IMR-90 (cell line): ENCODE data around the gene MR1. TPM values are rescaled to one million over a fixed set of nuclear protein-coding genes. Genes with fewer than 3 reads are reported as not detected.

Source experiments
- ATAC-seq: fragments of 200-7000 bp; cut with Tn5 transposase; 2 replicates; pipeline ENCODE4 v1.9.1; 2020; ENCODE audit warnings: low read depth, mild to moderate bottlenecking, moderate library complexity
- BruUV-seq: library from RNA; stranded (reverse); fragments of 400-500 nt; replicated peaks from 2 replicates; lab custom pipeline; 2021; lab: Mats Ljungman, UMichigan
- CTCF ChIA-PET: fragments of 300-600 bp; formaldehyde crosslinking; extraction: SDS; loops from one replicate; lab custom pipeline; 2021; ENCODE audit warnings: antibody characterized with exemption; lab: Yijun Ruan, JAX
- POLR2A ChIA-PET: fragments of 300-600 bp; sonication (Branson Sonifier 250); formaldehyde crosslinking; loops from one replicate; lab custom pipeline; 2022; ENCODE audit warnings: antibody characterized with exemption; ENCODE audit not compliant: unreplicated experiment; lab: Charles Lee
- DNase-seq: peaks from one replicate; pipeline ENCODE4 v3.0.0; 2013
- H2AFZ ChIP-seq: replicated peaks from 2 replicates; pipeline ENCODE3; 2013; ENCODE audit warnings: low read length, mild to moderate bottlenecking; ENCODE audit not compliant: poor library complexity
- H2AK5ac ChIP-seq: 2 replicates; pipeline ENCODE4 v1.6.1; 2013; ENCODE audit warnings: low read depth, low read length, inconsistent platforms
- H2AK9ac ChIP-seq: replicated peaks from 2 replicates; pipeline ENCODE3; 2013; ENCODE audit warnings: mild to moderate bottlenecking, low read depth, low read length, moderate library complexity; ENCODE audit not compliant: poor library complexity
- H2BK120ac ChIP-seq: 2 replicates; pipeline ENCODE4 v1.6.1; 2013; ENCODE audit warnings: low read depth, low read length, inconsistent platforms
- H2BK15ac ChIP-seq: 3 replicates; pipeline ENCODE4 v1.6.1; 2013; ENCODE audit warnings: low read depth, low read length, inconsistent platforms
- H2BK20ac ChIP-seq: 2 replicates; pipeline ENCODE4 v1.6.1; 2013; ENCODE audit warnings: low read depth, mild to moderate bottlenecking, inconsistent platforms, low read length, moderate library complexity
- H2BK5ac ChIP-seq: 2 replicates; pipeline ENCODE4 v1.6.1; 2013; ENCODE audit warnings: mild to moderate bottlenecking, low read depth, low read length, inconsistent platforms; ENCODE audit not compliant: poor library complexity, severe bottlenecking
- H3K14ac ChIP-seq: replicated peaks from 2 replicates; pipeline ENCODE4 v1.6.1; 2013; ENCODE audit warnings: low read depth, low read length, inconsistent platforms
- H3K18ac ChIP-seq: 2 replicates; pipeline ENCODE4 v1.6.1; 2013; ENCODE audit warnings: low read depth, low read length, control low read depth
- H3K23ac ChIP-seq: 2 replicates; pipeline ENCODE4 v1.6.1; 2013; ENCODE audit warnings: low read depth, low read length, inconsistent platforms
- H3K27ac ChIP-seq: 2 replicates; pipeline ENCODE4 v1.5.1; 2013; ENCODE audit warnings: mild to moderate bottlenecking, control low read depth, low read length; ENCODE audit not compliant: insufficient read depth
- H3K27me3 ChIP-seq: 2 replicates; pipeline ENCODE4 v1.6.1; 2013; ENCODE audit warnings: low read length; ENCODE audit not compliant: control insufficient read depth, insufficient read depth
- H3K36me3 ChIP-seq: 2 replicates; pipeline ENCODE4 v1.6.1; 2013; ENCODE audit warnings: low read length, mixed read lengths; ENCODE audit not compliant: control insufficient read depth, insufficient read depth
- H3K4ac ChIP-seq: 2 replicates; pipeline ENCODE4 v1.6.1; 2013; ENCODE audit warnings: low read depth, low read length, inconsistent platforms
- H3K4me1 ChIP-seq: 2 replicates; pipeline ENCODE4 v1.6.1; 2013; ENCODE audit warnings: low read length, mixed read lengths; ENCODE audit not compliant: control insufficient read depth, insufficient read depth
- H3K4me2 ChIP-seq: 2 replicates; pipeline ENCODE4 v1.6.1; 2013; ENCODE audit warnings: low read depth, mild to moderate bottlenecking, control low read depth, low read length, moderate library complexity
- H3K4me3 ChIP-seq: 2 replicates; pipeline ENCODE4 v1.5.1; 2013; ENCODE audit warnings: low read depth, mild to moderate bottlenecking, control low read depth, low read length, moderate library complexity; ENCODE audit not compliant: insufficient read depth
- H3K56ac ChIP-seq: 2 replicates; pipeline ENCODE4 v1.6.1; 2013; ENCODE audit warnings: low read length, inconsistent platforms; ENCODE audit not compliant: insufficient read depth; ENCODE audit errors: extremely low read depth
- H3K79me1 ChIP-seq, 2 experiments: 2 replicates each; pipeline ENCODE4 v1.6.1; 2013; ENCODE audit warnings: low read length in 2 of 2, inconsistent platforms in 1 of 2, low read depth in 1 of 2
- H3K9ac ChIP-seq: 2 replicates; pipeline ENCODE4 v1.6.1; 2013; ENCODE audit warnings: low read depth, low read length, control low read depth
- H3K9me1 ChIP-seq: 2 replicates; pipeline ENCODE4 v1.6.1; 2013; ENCODE audit warnings: low read length, inconsistent platforms; ENCODE audit not compliant: insufficient read depth
- H3K9me3 ChIP-seq: 2 replicates; pipeline ENCODE4 v1.6.1; 2013; ENCODE audit warnings: low read length; ENCODE audit not compliant: control insufficient read depth, insufficient read depth
- H4K20me1 ChIP-seq: 2 replicates; pipeline ENCODE4 v1.6.1; 2013; ENCODE audit warnings: low read length, inconsistent platforms; ENCODE audit not compliant: insufficient read depth
- H4K5ac ChIP-seq: 2 replicates; pipeline ENCODE4 v1.6.1; 2013; ENCODE audit warnings: mild to moderate bottlenecking, low read depth, low read length, control low read depth
- H4K8ac ChIP-seq, 2 experiments: 2 replicates each; pipeline ENCODE4 v1.6.1; 2013; ENCODE audit warnings: low read depth in 2 of 2, low read length in 2 of 2, control low read depth in 1 of 2, inconsistent platforms in 1 of 2
- H4K91ac ChIP-seq: 2 replicates; pipeline ENCODE4 v1.6.1; 2013; ENCODE audit warnings: low read depth, low read length, inconsistent platforms; ENCODE audit not compliant: insufficient read depth
- BHLHE40 ChIP-seq: fragments of 150-350 bp; IDR thresholded peaks from 2 replicates; pipeline ENCODE4 v1.6.1; 2016; ENCODE audit warnings: mild to moderate bottlenecking, low read depth, low read length
- CEBPB ChIP-seq: IDR thresholded peaks from 2 replicates; pipeline ENCODE4 v1.6.1; 2012; ENCODE audit warnings: low read depth, low read length, improper control_type of control experiment
- CHD1 ChIP-seq: IDR thresholded peaks from 2 replicates; pipeline ENCODE4 v1.6.1; 2012; ENCODE audit warnings: low read depth, low read length, improper control_type of control experiment
- FOS ChIP-seq: fragments of 150-350 bp; IDR thresholded peaks from 2 replicates; pipeline ENCODE4 v1.6.1; 2016; ENCODE audit warnings: low read depth, low read length
- MAFK ChIP-seq: IDR thresholded peaks from 2 replicates; pipeline ENCODE4 v1.6.1; 2012; ENCODE audit warnings: low read depth, low read length, improper control_type of control experiment
- MAZ ChIP-seq: IDR thresholded peaks from 2 replicates; pipeline ENCODE4 v1.6.1; 2012; ENCODE audit warnings: low read depth, mild to moderate bottlenecking, low read length, improper control_type of control experiment, moderate library complexity, borderline replicate concordance
- MXI1 ChIP-seq: IDR thresholded peaks from 2 replicates; pipeline ENCODE4 v1.6.1; 2012; ENCODE audit warnings: low read depth, mild to moderate bottlenecking, low read length, moderate library complexity, borderline replicate concordance
- NFE2L2 ChIP-seq: fragments of 150-350 bp; IDR thresholded peaks from 2 replicates; pipeline ENCODE4 v1.6.1; 2016; ENCODE audit warnings: low read depth, mild to moderate bottlenecking, low read length
- POLR2A ChIP-seq: IDR thresholded peaks from 2 replicates; pipeline ENCODE4 v1.6.1; 2012; ENCODE audit warnings: mild to moderate bottlenecking, low read depth, low read length
- RAD21 ChIP-seq: IDR thresholded peaks from 2 replicates; pipeline ENCODE4 v1.6.1; 2012; ENCODE audit warnings: low read length, improper control_type of control experiment
- RCOR1 ChIP-seq: IDR thresholded peaks from 2 replicates; pipeline ENCODE4 v1.6.1; 2012; ENCODE audit warnings: mild to moderate bottlenecking, low read length, improper control_type of control experiment; ENCODE audit not compliant: insufficient replicate concordance
- RFX5 ChIP-seq: IDR thresholded peaks from 2 replicates; pipeline ENCODE4 v1.8.0; 2012; ENCODE audit warnings: low read depth, mild to moderate bottlenecking, low read length, moderate library complexity
- SMC3 ChIP-seq: fragments of 150-350 bp; IDR thresholded peaks from 2 replicates; pipeline ENCODE4 v1.6.1; 2016; ENCODE audit warnings: low read depth, mild to moderate bottlenecking, antibody characterized with exemption, low read length, moderate library complexity
- WGBS, 2 experiments: methylation state at CpG; one replicate each; pipeline versions ENCODE4 v1.1.5 to v1.1.7; 2013; ENCODE audit warnings: missing lambda C conversion rate in 2 of 2; ENCODE audit not compliant: insufficient read length in 1 of 2; ENCODE audit errors: extremely low coverage in 2 of 2; 5-methylcytosine and 5-hydroxymethylcytosine counted together
- dilution Hi-C: fragments of 300-500 bp; cut with HindIII; formaldehyde crosslinking; loops from one replicate; pipeline ENCODE4 v1.14.3; 2018; ENCODE audit warnings: low sequenced_read_pairs; ENCODE audit not compliant: unreplicated experiment
- in situ Hi-C: fragments of 300-500 bp; cut with MboI; formaldehyde crosslinking; loops from 3 replicates; pipeline ENCODE4 v1.14.3; 2019; ENCODE audit warnings: low sequenced_read_pairs, inconsistent platforms, mixed read lengths
- intact Hi-C: fragments of 100-400 bp; cut with micrococcal nuclease; formaldehyde crosslinking; loops from 2 replicates; pipeline ENCODE4 v1.10.0; 2022
- polyA plus RNA-seq, 3 experiments: library from polyadenylated mRNA; depleted of rRNA; stranded (reverse); fragments of >200 nt; gene quantifications; 2 replicates each; pipeline ENCODE4 v1.2.3, GENCODE V29; 2012; ENCODE audit warnings: low replicate concordance in 1 of 3
- total RNA-seq: library from RNA; depleted of rRNA; stranded (reverse); fragments of >200 nt; gene quantifications from 2 replicates; pipeline ENCODE4 v1.2.3, GENCODE V29; 2012
- TF ChIP-seq, protein P1 (sequence below): fragments of 150-350 bp; IDR thresholded peaks from 2 replicates; pipeline ENCODE4 v1.6.1; 2017; ENCODE audit warnings: mild to moderate bottlenecking, antibody characterized with exemption, low read length, low read depth
- TF ChIP-seq, protein P2 (sequence below): fragments of 150-350 bp; IDR thresholded peaks from 2 replicates; pipeline ENCODE4 v1.6.1; 2016; ENCODE audit warnings: low read depth, mild to moderate bottlenecking, low read length, moderate library complexity, borderline replicate concordance
- TF ChIP-seq, protein P3 (sequence below): conservative IDR thresholded peaks from 2 replicates; pipeline ENCODE4 v1.5.1; 2012; ENCODE audit warnings: mild to moderate bottlenecking, low read depth, low read length, improper control_type of control experiment

Gene MR1
- total and polyA plus RNA-seq, 2 of the 4 experiments (the other 2 are of a cell fraction): 6.0 to 6.1 TPM

DNA sequence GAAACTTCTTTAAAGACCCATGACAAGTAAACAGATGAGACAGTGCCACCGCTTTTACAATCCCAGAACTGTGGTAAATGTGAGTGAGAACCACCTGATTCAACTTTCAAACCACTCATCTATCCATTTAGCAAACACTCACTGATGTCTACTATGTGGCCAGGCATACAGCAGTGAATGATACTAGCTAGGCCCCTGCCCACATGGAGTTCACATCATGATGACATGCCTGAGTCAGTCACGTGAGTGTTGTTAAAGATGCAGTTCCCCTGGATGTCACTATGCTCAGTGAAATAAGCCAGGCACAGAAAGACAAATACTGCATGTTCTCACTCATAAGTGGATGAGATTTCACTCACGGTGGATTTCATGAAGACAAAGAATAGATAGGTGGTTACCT lies 39.5 kb upstream of the MR1 start:
- ATAC-seq (no peak), DNase-seq (peak; percentile 22)
- no peak overlapping the region for H2BK15ac ChIP-seq
- in situ Hi-C loops: no loop called here
- ChIA-PET POLR2A (no interaction called here), CTCF (interaction anchor here (1.3 kb wide), 1 partner anchor 17 kb away, joined by 3 read pairs; no protein-coding TSS in a partner anchor)
- no peak overlapping the region for H3K27ac ChIP-seq
- H3K23ac ChIP-seq: no peak overlapping the region; the same call in 1 of the 2 replicates
- H4K5ac ChIP-seq: no peak overlapping the region
- peaks cover 16 to 35% of the 10 kb centered on the region in 2 experiments for H3K79me1 ChIP-seq
- no peak overlapping the region for H3K18ac ChIP-seq
- no peak overlapping the region for H2AK9ac ChIP-seq
- 80% methylated on average over 1 of the region's 3 CpGs; no CpG with 5 or more reads in 1 of the 2 experiments for WGBS, 2 experiments
- H3K9me1 ChIP-seq: peaks cover 13% of the 10 kb centered on the region; the same call in 1 of the 2 replicates
- dilution Hi-C loops: no loop called here
- H3K4ac ChIP-seq: no peak overlapping the region
- intact Hi-C loops: no loop called here
- no peak overlapping the region for H3K14ac ChIP-seq
- H3K36me3 ChIP-seq: peaks cover 21% of the 10 kb centered on the region
- BruUV-seq: no TSS peak
- no peak overlapping the region for H2AFZ ChIP-seq
- H3K4me1 ChIP-seq: peaks cover 5% of the 10 kb centered on the region
- no peak overlapping the region for H2AK5ac ChIP-seq
- H4K20me1 ChIP-seq: peaks cover 3% of the 10 kb centered on the region; the same call in 1 of the 2 replicates
- no peak overlapping the region for H2BK5ac ChIP-seq
- H3K27me3 ChIP-seq: no peaks in the 10 kb centered on the region
- H4K8ac ChIP-seq: no peak overlapping the region
- H3K56ac ChIP-seq: no peak overlapping the region
- no peak overlapping the region for H3K9ac ChIP-seq
- no peak overlapping the region for H4K91ac ChIP-seq
- no peak overlapping the region for H3K4me3 ChIP-seq
- no peaks in the 10 kb centered on the region for H3K9me3 ChIP-seq
- no peak overlapping the region for H3K4me2 ChIP-seq
- H2BK120ac ChIP-seq: no peak overlapping the region
- TF ChIP-seq MAZ (no peak), MAFK (no peak), MXI1 (no peak), CHD1 (no peak), RFX5 (no peak), RAD21 (no peak), FOS (no peak), POLR2A (no peak), BHLHE40 (no peak), NFE2L2 (no peak), RCOR1 (no peak), SMC3 (no peak), CEBPB (no peak)
- TF ChIP-seq, protein P1, sequence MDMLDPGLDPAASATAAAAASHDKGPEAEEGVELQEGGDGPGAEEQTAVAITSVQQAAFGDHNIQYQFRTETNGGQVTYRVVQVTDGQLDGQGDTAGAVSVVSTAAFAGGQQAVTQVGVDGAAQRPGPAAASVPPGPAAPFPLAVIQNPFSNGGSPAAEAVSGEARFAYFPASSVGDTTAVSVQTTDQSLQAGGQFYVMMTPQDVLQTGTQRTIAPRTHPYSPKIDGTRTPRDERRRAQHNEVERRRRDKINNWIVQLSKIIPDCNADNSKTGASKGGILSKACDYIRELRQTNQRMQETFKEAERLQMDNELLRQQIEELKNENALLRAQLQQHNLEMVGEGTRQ: no peak
- TF ChIP-seq, protein P2, sequence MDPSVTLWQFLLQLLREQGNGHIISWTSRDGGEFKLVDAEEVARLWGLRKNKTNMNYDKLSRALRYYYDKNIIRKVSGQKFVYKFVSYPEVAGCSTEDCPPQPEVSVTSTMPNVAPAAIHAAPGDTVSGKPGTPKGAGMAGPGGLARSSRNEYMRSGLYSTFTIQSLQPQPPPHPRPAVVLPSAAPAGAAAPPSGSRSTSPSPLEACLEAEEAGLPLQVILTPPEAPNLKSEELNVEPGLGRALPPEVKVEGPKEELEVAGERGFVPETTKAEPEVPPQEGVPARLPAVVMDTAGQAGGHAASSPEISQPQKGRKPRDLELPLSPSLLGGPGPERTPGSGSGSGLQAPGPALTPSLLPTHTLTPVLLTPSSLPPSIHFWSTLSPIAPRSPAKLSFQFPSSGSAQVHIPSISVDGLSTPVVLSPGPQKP: no peak
- TF ChIP-seq, protein P3, sequence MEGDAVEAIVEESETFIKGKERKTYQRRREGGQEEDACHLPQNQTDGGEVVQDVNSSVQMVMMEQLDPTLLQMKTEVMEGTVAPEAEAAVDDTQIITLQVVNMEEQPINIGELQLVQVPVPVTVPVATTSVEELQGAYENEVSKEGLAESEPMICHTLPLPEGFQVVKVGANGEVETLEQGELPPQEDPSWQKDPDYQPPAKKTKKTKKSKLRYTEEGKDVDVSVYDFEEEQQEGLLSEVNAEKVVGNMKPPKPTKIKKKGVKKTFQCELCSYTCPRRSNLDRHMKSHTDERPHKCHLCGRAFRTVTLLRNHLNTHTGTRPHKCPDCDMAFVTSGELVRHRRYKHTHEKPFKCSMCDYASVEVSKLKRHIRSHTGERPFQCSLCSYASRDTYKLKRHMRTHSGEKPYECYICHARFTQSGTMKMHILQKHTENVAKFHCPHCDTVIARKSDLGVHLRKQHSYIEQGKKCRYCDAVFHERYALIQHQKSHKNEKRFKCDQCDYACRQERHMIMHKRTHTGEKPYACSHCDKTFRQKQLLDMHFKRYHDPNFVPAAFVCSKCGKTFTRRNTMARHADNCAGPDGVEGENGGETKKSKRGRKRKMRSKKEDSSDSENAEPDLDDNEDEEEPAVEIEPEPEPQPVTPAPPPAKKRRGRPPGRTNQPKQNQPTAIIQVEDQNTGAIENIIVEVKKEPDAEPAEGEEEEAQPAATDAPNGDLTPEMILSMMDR: no peak
- no peak overlapping the region for H2BK20ac ChIP-seq
